GM19023 (cell line): Measurements from ENCODE around the gene AP5Z1.

Experiments
- ATAC-seq: cut with Tn5 transposase; IDR thresholded peaks from one replicate; pipeline ENCODE4 v1.9.1; 2021; ENCODE audit warnings: mild to moderate bottlenecking, moderate library complexity; ENCODE audit not compliant: unreplicated experiment

AP5Z1 gene

GRCh38 chr7:4765776-4766490, 9.5 kb upstream of the AP5Z1 start:
- ATAC-seq: no peak

GRCh38 chr7:4766666-4767519, 8.5 kb upstream of the AP5Z1 start:
- ATAC-seq: no peak

GRCh38 chr7:4768597-4769569, 6.5 kb upstream of the AP5Z1 start:
- no peak for ATAC-seq

DNA sequence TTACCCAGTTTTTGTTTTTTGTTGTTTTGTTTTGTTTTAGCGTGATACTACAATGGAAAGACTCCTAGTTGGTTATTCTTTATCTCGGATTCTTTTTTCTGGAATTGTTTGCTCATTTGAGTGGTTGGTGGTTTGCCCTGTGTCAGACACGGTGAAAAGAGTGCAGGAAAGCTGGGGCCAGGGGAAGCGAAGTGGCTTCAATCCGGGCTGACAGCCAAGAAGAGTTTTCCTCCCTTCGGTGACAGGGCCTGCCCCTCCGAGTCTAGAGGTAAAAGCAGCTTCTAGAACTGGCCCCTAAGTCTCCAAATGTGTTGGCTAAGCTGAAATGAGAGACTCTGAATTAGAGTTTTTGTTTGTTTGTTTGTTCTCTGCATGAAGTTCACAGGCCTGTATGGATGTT, 5.7 kb upstream of the AP5Z1 start:
- no peak for ATAC-seq

DNA sequence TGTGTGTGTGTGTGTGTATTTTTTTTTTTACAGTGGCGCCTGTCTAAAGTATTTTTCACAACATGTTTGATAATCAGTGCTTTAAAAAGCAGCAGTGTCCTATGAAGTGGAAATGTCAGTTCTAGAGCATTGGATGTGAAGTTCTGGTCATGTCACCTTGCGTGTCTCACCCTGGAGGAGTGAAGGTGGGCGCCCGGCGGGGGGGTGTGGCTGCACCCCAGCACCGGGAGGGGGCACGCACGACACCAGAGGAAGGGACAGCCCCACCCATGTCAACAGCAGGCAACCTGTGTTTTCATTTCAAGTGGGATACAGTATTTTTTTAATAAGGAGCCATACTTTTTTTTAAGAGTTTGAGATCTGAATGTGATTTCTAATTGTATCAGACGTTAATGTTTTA, 4.5 kb upstream of the AP5Z1 start:
- no peak for ATAC-seq

- no peak for ATAC-seq
Observed at GRCh38 chr7:4771737-4772136, 3.7 kb upstream of the AP5Z1 start.

- no peak for ATAC-seq
Observed at GRCh38 chr7:4772306-4772705, 3.1 kb upstream of the AP5Z1 start.

DNA sequence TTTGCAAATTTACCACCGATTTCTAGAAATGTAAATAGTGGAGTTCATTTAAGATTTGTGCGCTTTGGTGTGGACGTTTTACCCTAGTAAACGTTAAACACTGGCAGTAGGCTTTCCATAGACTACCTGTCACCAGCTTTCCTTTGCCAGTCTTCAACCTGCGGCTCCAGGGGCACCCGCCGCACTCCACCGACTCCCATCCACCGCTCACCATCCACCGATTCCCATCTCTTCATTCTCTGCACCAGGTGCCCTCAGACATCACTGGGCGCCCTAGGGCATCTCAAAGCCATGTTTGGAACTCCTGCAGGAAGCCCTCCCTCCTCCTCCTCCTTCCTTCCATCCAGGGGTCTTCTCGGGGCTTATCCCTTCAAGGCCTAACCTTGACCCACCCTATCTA, 1.4 kb upstream of the AP5Z1 start:
- no peak for ATAC-seq

GRCh38 chr7:4774658-4775249, 669 bp upstream of the AP5Z1 start:
- ATAC-seq: peak; percentile 29

GRCh38 chr7:4775848-4776623, 613 bp downstream of the AP5Z1 start:
- peak; percentile 35 for ATAC-seq

GRCh38 chr7:4779118-4779517, 3.7 kb downstream of the AP5Z1 start:
- ATAC-seq: no peak

- ATAC-seq: no peak
Observed at GRCh38 chr7:4781366-4782069, 6.1 kb downstream of the AP5Z1 start.

- ATAC-seq: no peak
Observed at GRCh38 chr7:4782333-4783291, 7.2 kb downstream of the AP5Z1 start.

- no peak for ATAC-seq
Observed at GRCh38 chr7:4783292-4783652, 7.8 kb downstream of the AP5Z1 start.

GRCh38 chr7:4783762-4784351, 8.4 kb downstream of the AP5Z1 start:
- ATAC-seq: no peak

DNA sequence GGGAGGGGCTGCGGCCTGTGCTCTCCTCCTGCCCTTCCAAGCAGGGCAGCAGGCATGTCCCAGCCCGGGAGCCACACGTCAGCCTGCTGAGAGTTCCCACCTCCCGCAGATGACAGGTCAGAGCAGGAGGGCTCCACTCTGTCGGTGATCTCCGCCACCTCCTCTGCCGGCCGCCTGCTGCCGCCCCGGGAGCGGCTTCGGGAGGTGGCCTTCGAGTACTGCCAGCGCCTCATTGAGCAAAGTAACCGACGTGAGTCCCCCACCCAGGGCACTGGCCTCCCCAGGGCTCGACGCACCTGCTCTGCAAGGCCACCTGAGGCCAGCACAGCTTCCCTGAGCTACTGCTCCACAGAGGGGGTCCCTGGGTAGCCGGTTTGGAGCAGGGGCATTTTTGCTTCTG, 9.4 kb downstream of the AP5Z1 start:
- ATAC-seq: no peak

- ATAC-seq: no peak
Observed at GRCh38 chr7:4785371-4785770, 9.9 kb downstream of the AP5Z1 start.

DNA sequence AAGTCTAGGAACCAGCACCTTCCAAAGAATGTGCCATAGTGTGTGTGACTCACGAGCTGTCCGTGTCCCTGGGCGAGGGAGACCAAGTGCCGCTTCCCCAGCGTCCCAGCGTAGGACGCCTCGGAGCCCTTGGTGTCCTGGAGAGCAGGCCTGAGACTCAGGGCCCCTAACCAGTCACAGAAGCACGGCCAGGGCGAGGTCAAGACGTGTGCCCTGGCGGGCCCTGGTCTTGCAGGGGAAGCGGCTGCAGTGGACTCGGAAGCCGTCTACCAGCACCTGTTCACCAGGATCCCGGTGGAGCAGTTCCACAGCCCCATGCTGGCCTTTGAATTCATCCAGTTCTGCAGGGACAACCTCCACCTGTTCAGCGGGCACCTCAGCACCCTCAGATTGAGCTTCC, 10.6 kb downstream of the AP5Z1 start:
- no peak for ATAC-seq
